Stimulated activated CD8-positive, alpha-beta memory T cell treated with anti-CD3 and anti-CD28 coated beads, Interleukin-4, amount 100 ng/mL, for 4 hours (primary cell): Measurements from ENCODE around the gene NLGN1.
A peak's percentile ranks its signal among the peaks of the same experiment; 100 is the strongest.
"Not testable (repeated sequence)": the region's sequence is repeated elsewhere in the genome, so short reads cannot be mapped to it uniquely, and the experiment has no call there.

Source experiments
- DNase-seq, 2 donors: peaks; one replicate each; pipeline ENCODE4 v3.0.0-alpha.2; 2020; ENCODE audit warnings: low read depth in 2 of 2, low spot score in 1 of 2

The NLGN1 gene

GRCh38 chr3:173397161-173398110 is at the start of gene NLGN1:
Gene NLGN1 (plus strand): TSS chr3:173397744.
- no peak for DNase-seq

- no peak for DNase-seq
Observed at GRCh38 chr3:173351886-173352285, 45.7 kb upstream of the NLGN1 start.

GRCh38 chr3:173353137-173353536 is 44.4 kb upstream of the NLGN1 start:
- DNase-seq = not testable (repeated sequence)

GRCh38 chr3:173354124-173354523 is 43.4 kb upstream of the NLGN1 start:
- no peak for DNase-seq

GRCh38 chr3:173371848-173372487 is 25.6 kb upstream of the NLGN1 start:
- no peak for DNase-seq

- DNase-seq = no peak
Observed at GRCh38 chr3:173380681-173381080, 16.9 kb upstream of the NLGN1 start.

- DNase-seq = not testable (repeated sequence)
Observed at GRCh38 chr3:173381936-173382335, 15.6 kb upstream of the NLGN1 start.

- no peak for DNase-seq
Observed at GRCh38 chr3:173395073-173395411, 2.5 kb upstream of the NLGN1 start.

- peak; percentile 2 to 7 for DNase-seq
Observed at GRCh38 chr3:173395412-173396181, 1.9 kb upstream of the NLGN1 start.

GRCh38 chr3:173396191-173397041 is 1.1 kb upstream of the NLGN1 start:
- DNase-seq = no peak

GRCh38 chr3:173398111-173398479 is 551 bp downstream of the NLGN1 start:
- DNase-seq = no peak

- DNase-seq = no peak
Observed at GRCh38 chr3:173399044-173399443, 1.5 kb downstream of the NLGN1 start.

- no peak for DNase-seq
Observed at GRCh38 chr3:173401369-173401768, 3.8 kb downstream of the NLGN1 start.

GRCh38 chr3:173402656-173403055 is 5.1 kb downstream of the NLGN1 start:
- DNase-seq = no peak

- no peak for DNase-seq
Observed at GRCh38 chr3:173403376-173403775, 5.8 kb downstream of the NLGN1 start.

- DNase-seq = no peak
Observed at GRCh38 chr3:173404156-173404555, 6.6 kb downstream of the NLGN1 start.

GRCh38 chr3:173410436-173410835 is 12.9 kb downstream of the NLGN1 start:
- DNase-seq = no peak

GRCh38 chr3:173410849-173411248 is 13.3 kb downstream of the NLGN1 start:
- DNase-seq = no peak

GRCh38 chr3:173411375-173411973 is 13.9 kb downstream of the NLGN1 start:
- no peak for DNase-seq

GRCh38 chr3:173416070-173416469 is 18.5 kb downstream of the NLGN1 start:
- DNase-seq = no peak
